ENCODE measurements around the gene SPEM1. TPM values are rescaled to one million over a fixed set of nuclear protein-coding genes. Genes with fewer than 3 reads are reported as not detected.
A peak's percentile ranks its signal among the peaks of the same experiment; 100 is the strongest.
"Not testable (repeated sequence)": the region's sequence is repeated elsewhere in the genome, so short reads cannot be mapped to it uniquely, and the experiment has no call there.

SPEM1 gene
- total RNA-seq, 3 donors from 2014 or later, result not detected

DNA sequence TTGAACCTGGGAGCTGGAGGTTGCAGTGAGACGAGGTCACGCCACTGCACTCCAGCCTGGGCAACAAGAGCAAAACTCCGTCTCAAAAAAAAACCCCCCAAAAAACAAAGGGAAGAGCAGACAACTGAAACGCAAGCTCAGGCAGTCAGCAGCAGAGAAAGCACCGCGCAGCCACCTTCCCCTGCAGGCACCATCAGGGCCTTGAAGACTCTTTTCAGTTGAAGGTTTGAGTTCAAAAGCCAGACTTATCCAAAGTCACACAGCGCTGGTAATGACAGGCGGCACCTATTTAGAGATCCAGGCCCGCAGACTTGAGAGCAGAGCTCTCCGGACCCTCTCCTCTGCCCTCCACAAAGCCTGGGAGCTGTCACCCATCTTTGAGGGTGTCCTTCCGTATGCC lies 48.2 kb downstream of the SPEM1 start:
- H3K36me3 ChIP-seq, result no peaks in the 10 kb centered on the region
- H3K4me1 ChIP-seq, result no peaks in the 10 kb centered on the region
- H3K9me3 ChIP-seq, result no peaks in the 10 kb centered on the region
- no peaks in the 10 kb centered on the region for H3K27me3 ChIP-seq
- no peak overlapping the region for H3K4me3 ChIP-seq
- no peak for DNase-seq (ENCODE audit: low spot score in 2 of 2)
- TF ChIP-seq POLR2A (IDR thresholded peaks at IDR 0.05) (no peak), POLR2AphosphoS5 (IDR thresholded peaks at IDR 0.05) (no peak)
- TF ChIP-seq, protein P1, sequence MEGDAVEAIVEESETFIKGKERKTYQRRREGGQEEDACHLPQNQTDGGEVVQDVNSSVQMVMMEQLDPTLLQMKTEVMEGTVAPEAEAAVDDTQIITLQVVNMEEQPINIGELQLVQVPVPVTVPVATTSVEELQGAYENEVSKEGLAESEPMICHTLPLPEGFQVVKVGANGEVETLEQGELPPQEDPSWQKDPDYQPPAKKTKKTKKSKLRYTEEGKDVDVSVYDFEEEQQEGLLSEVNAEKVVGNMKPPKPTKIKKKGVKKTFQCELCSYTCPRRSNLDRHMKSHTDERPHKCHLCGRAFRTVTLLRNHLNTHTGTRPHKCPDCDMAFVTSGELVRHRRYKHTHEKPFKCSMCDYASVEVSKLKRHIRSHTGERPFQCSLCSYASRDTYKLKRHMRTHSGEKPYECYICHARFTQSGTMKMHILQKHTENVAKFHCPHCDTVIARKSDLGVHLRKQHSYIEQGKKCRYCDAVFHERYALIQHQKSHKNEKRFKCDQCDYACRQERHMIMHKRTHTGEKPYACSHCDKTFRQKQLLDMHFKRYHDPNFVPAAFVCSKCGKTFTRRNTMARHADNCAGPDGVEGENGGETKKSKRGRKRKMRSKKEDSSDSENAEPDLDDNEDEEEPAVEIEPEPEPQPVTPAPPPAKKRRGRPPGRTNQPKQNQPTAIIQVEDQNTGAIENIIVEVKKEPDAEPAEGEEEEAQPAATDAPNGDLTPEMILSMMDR (IDR thresholded peaks at IDR 0.05), result no peak
- H3K27ac ChIP-seq, result peak overlapping the region in 1 of 2 donors; percentile 4
- intact Hi-C loops (cut with DNase I; ENCODE audit: low total_unique reads), result no loop called here

DNA sequence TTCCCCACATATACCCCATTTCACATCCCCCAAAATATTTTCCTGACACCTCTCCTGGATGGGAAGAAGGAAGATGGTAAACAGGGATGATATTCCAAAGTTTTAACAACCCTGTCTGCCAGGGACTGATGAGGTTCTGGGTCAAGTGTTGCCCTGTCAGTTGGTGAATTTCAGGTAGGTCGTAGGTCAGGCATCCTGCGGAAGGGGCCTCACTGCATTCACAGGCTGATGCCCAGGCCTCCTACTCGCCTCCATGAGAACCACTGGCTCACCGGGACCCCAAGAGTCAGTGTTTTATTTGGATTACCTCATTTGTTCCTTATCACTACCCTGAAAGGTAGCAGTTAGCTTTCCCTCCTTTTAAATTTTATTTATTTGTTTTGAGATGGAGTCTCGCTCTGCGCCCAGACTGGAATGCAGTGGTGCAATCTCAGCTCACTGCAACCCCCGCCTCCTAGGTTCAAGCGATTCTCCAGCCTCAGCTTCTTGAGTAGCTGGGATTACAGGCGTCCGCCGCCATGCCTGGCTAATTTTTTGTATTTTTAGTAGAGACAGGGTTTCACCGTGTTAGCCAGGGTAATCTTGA lies 48.8 kb downstream of the SPEM1 start:
- DNase-seq (ENCODE audit: low spot score in 2 of 2), result no peak
- Histone ChIP-seq H3K9me3 (no peaks in the 10 kb centered on the region), H3K4me3 (no peak overlapping the region), H3K36me3 (no peaks in the 10 kb centered on the region), H3K4me1 (no peaks in the 10 kb centered on the region), H3K27ac (peak overlapping the region; percentile 4 to 10), H3K27me3 (no peaks in the 10 kb centered on the region)
- intact Hi-C loops (cut with DNase I; ENCODE audit: low total_unique reads), result no loop called here
- TF ChIP-seq, protein P1 (IDR thresholded peaks at IDR 0.05), result no peak
- TF ChIP-seq POLR2AphosphoS5 (IDR thresholded peaks at IDR 0.05) (no peak), POLR2A (IDR thresholded peaks at IDR 0.05) (no peak)

GRCh38 chr17:7469843-7470242 lies 49.7 kb downstream of the SPEM1 start:
- H3K4me3 ChIP-seq; H3K36me3 ChIP-seq; intact Hi-C loops (cut with DNase I; ENCODE audit: low total_unique reads); DNase-seq (ENCODE audit: low spot score in 2 of 2); H3K9me3 ChIP-seq; H3K4me1 ChIP-seq; H3K27ac ChIP-seq; H3K27me3 ChIP-seq: not testable (repeated sequence)

- DNase-seq (ENCODE audit: low spot score in 2 of 2); intact Hi-C loops (cut with DNase I; ENCODE audit: low total_unique reads); H3K36me3 ChIP-seq; H3K27me3 ChIP-seq; H3K27ac ChIP-seq; H3K9me3 ChIP-seq; H3K4me3 ChIP-seq; H3K4me1 ChIP-seq: not testable (repeated sequence)
Measured at GRCh38 chr17:7470457-7470973, 50.4 kb downstream of the SPEM1 start.

Other genes with a start within 250 kb of the SPEM1 start
- 1 to 10 TPM; 1.0 to 1.4 (median 1.3) TPM for gene ASGR1, start 241.0 kb upstream of the SPEM1 start, total RNA-seq
- 10 to 100 TPM in 2 of 3 donors, 1 to 10 TPM in 1; 7.2 to 18.4 (median 11.1) TPM for gene DLG4, start 200.5 kb upstream of the SPEM1 start, total RNA-seq
- gene ACADVL, start 200.4 kb upstream of the SPEM1 start, total RNA-seq, result 1,000 to 10,000 TPM in 1 of 3 donors, 100 to 1,000 TPM in 2; 421 to 1,002 (median 829) TPM
- 10 to 100 TPM; 32.0 to 58.2 (median 47.9) TPM for gene DVL2, start 185.8 kb upstream of the SPEM1 start, total RNA-seq
- gene PHF23, start 180.9 kb upstream of the SPEM1 start, total RNA-seq, result 10 to 100 TPM; 22.1 to 40.4 (median 37.7) TPM
- 100 to 1,000 TPM; 620 to 765 (median 631) TPM for gene GABARAP, start 177.9 kb upstream of the SPEM1 start, total RNA-seq
- 10 to 100 TPM; 35.7 to 67.5 (median 60.5) TPM for gene CTDNEP1, start 168.6 kb upstream of the SPEM1 start, total RNA-seq
- 10 to 100 TPM; 26.9 to 36.7 (median 30.6) TPM for gene ELP5, start 168.1 kb upstream of the SPEM1 start, total RNA-seq
- gene CLDN7, start 157.8 kb upstream of the SPEM1 start, total RNA-seq, result 10 to 100 TPM in 2 of 3 donors, 1 to 10 TPM in 1; 5.4 to 95.9 (median 60.0) TPM
- 10 to 100 TPM in 1 of 3 donors, 1 to 10 TPM in 2; 2.6 to 32.5 (median 3.5) TPM for gene SLC2A4, start 138.6 kb upstream of the SPEM1 start, total RNA-seq
- gene YBX2, start 125.7 kb upstream of the SPEM1 start, total RNA-seq, result 1 to 10 TPM; 2.6 to 3.0 (median 2.9) TPM
- 100 to 1,000 TPM; 151 to 172 (median 163) TPM for gene EIF5A, start 112.7 kb upstream of the SPEM1 start, total RNA-seq
- gene GPS2, start 105.0 kb upstream of the SPEM1 start, total RNA-seq, result 100 to 1,000 TPM in 1 of 3 donors, 10 to 100 TPM in 2; 77.3 to 109 (median 84.2) TPM
- 10 to 100 TPM; 15.0 to 22.9 (median 17.4) TPM for gene NEURL4, start 91.0 kb upstream of the SPEM1 start, total RNA-seq
- 1 to 10 TPM; 3.4 to 6.6 (median 5.2) TPM for gene ACAP1, start 83.8 kb upstream of the SPEM1 start, total RNA-seq
- 10 to 100 TPM in 2 of 3 donors, 1 to 10 TPM in 1; 9.1 to 11.5 (median 11.0) TPM for gene KCTD11, start 68.2 kb upstream of the SPEM1 start, total RNA-seq
- not detected for gene TMEM95, start 65.2 kb upstream of the SPEM1 start, total RNA-seq
- 10 to 100 TPM in 2 of 3 donors, 1 to 10 TPM in 1; 1.1 to 22.1 (median 14.4) TPM for gene TNK1, start 39.2 kb upstream of the SPEM1 start, total RNA-seq
- gene PLSCR3, start 25.8 kb upstream of the SPEM1 start, total RNA-seq, result 10 to 100 TPM; 16.0 to 24.3 (median 19.0) TPM
- 100 to 1,000 TPM in 1 of 3 donors, 10 to 100 TPM in 2; 77.6 to 113 (median 92.3) TPM for gene TMEM256, start 16.2 kb upstream of the SPEM1 start, total RNA-seq
- gene NLGN2, start 12.5 kb upstream of the SPEM1 start, total RNA-seq, result 10 to 100 TPM in 1 of 3 donors, 1 to 10 TPM in 2; 6.7 to 13.1 (median 8.3) TPM
- not detected for gene SPEM2, start 5.3 kb downstream of the SPEM1 start, total RNA-seq
- not detected for gene SPEM3, start 8.5 kb downstream of the SPEM1 start, total RNA-seq
- gene TMEM102, start 15.1 kb downstream of the SPEM1 start, total RNA-seq, result 10 to 100 TPM in 1 of 3 donors, 1 to 10 TPM in 2; 3.5 to 18.1 (median 9.5) TPM
- 1 to 10 TPM; 2.1 to 2.9 (median 2.9) TPM for gene FGF11, start 19.2 kb downstream of the SPEM1 start, total RNA-seq
- 10 to 100 TPM in 2 of 3 donors, 1 to 10 TPM in 1; 8.5 to 11.8 (median 11.7) TPM for gene CHRNB1, start 24.7 kb downstream of the SPEM1 start, total RNA-seq
- 10 to 100 TPM; 34.4 to 46.9 (median 45.7) TPM for gene ZBTB4, start 59.3 kb downstream of the SPEM1 start, total RNA-seq
- gene SLC35G6, start 61.1 kb downstream of the SPEM1 start, total RNA-seq, result not detected
- gene POLR2A, start 64.0 kb downstream of the SPEM1 start, total RNA-seq, result 100 to 1,000 TPM in 1 of 3 donors, 10 to 100 TPM in 2; 64.2 to 174 (median 88.7) TPM
- 10 to 100 TPM; 39.3 to 65.3 (median 41.1) TPM for gene TNFSF12, start 128.7 kb downstream of the SPEM1 start, total RNA-seq
- gene TNFSF13, start 138.4 kb downstream of the SPEM1 start, total RNA-seq, result 10 to 100 TPM; 25.2 to 36.7 (median 33.6) TPM
- gene SENP3, start 141.6 kb downstream of the SPEM1 start, total RNA-seq, result 10 to 100 TPM; 59.5 to 65.2 (median 62.3) TPM
- gene CD68, start 159.3 kb downstream of the SPEM1 start, total RNA-seq, result 100 to 1,000 TPM in 1 of 3 donors, 10 to 100 TPM in 2; 49.8 to 220 (median 70.5) TPM
- 100 to 1,000 TPM in 1 of 3 donors, 10 to 100 TPM in 2; 66.6 to 140 (median 74.4) TPM for gene MPDU1, start 163.5 kb downstream of the SPEM1 start, total RNA-seq
- 1 to 10 TPM; 1.3 to 4.1 (median 1.6) TPM for gene SOX15, start 169.8 kb downstream of the SPEM1 start, total RNA-seq
- gene FXR2, start 194.6 kb downstream of the SPEM1 start, total RNA-seq, result 10 to 100 TPM; 22.8 to 33.9 (median 25.6) TPM
- gene SAT2, start 207.5 kb downstream of the SPEM1 start, total RNA-seq, result 10 to 100 TPM; 52.5 to 78.4 (median 62.9) TPM
- gene SHBG, start 209.8 kb downstream of the SPEM1 start, total RNA-seq, result under 1 TPM in 1 of 3 donors, not detected in 2; 0.16 TPM
- gene ATP1B2, start 230.6 kb downstream of the SPEM1 start, total RNA-seq, result 1 to 10 TPM in 1 of 3 donors, under 1 TPM in 2; 0.16 to 1.2 (median 0.98) TPM